Type B pancreatic cell (in vitro differentiated cells): ENCODE measurements around the gene MPP4. TPM values are rescaled to one million over a fixed set of nuclear protein-coding genes. Genes with fewer than 3 reads are reported as not detected.
A peak's percentile ranks its signal among the peaks of the same experiment; 100 is the strongest.

Experiments
- DNase-seq: peaks from one replicate; pipeline ENCODE4 v3.0.0; 2021; ENCODE audit warnings: mixed read lengths; ENCODE audit not compliant: unreplicated experiment; ENCODE audit errors: extremely low spot score
- H3K27ac Mint-ChIP-seq: 2 replicates; pipeline ENCODE4 v1.8.0; 2021; ENCODE audit warnings: mild to moderate bottlenecking, mixed read lengths
- H3K27me3 Mint-ChIP-seq: 2 replicates; pipeline ENCODE4 v1.8.0; 2021; ENCODE audit warnings: mixed read lengths
- H3K36me3 Mint-ChIP-seq: 2 replicates; pipeline ENCODE4 v1.8.0; 2021; ENCODE audit warnings: mixed read lengths
- H3K4me1 Mint-ChIP-seq: one replicate; pipeline ENCODE4 v1.8.0; 2021; ENCODE audit warnings: mixed read lengths; ENCODE audit not compliant: unreplicated experiment
- H3K4me3 Mint-ChIP-seq: 2 replicates; pipeline ENCODE4 v1.8.0; 2021; ENCODE audit warnings: mild to moderate bottlenecking, mixed read lengths
- H3K9me3 Mint-ChIP-seq: 2 replicates; pipeline ENCODE4 v1.8.0; 2021; ENCODE audit warnings: mixed read lengths
- long read RNA-seq: library from polyadenylated mRNA; unstranded; transcript quantifications from one replicate; pipeline ENCODE4 v2.0.0, GENCODE V29; 2020
- total RNA-seq: library from RNA; stranded (reverse); gene quantifications from 2 replicates; pipeline ENCODE4 v1.2.1, GENCODE V29; 2021; ENCODE audit warnings: low replicate concordance
- TF ChIP-seq, protein P1 (sequence below): fragments of 200-600 bp; sonication (generic); conservative IDR thresholded peaks from 2 replicates; pipeline ENCODE4 v1.5.0; 2021; ENCODE audit warnings: antibody characterized with exemption, mild to moderate bottlenecking

MPP4 gene
- total RNA-seq: 0.46 TPM in 1 of 2 replicates, not detected in the other
- long read RNA-seq: 0 reads

- H3K27me3 Mint-ChIP-seq: no peaks in the 10 kb centered on the region
- H3K27ac Mint-ChIP-seq: peak within 1 kb of the TSS; percentile 18
- peak within 1 kb of the TSS; percentile 12 for H3K4me3 Mint-ChIP-seq
- H3K9me3 Mint-ChIP-seq: no peaks in the 10 kb centered on the region
- H3K4me1 Mint-ChIP-seq: peaks cover 39% of the 10 kb centered on the region
- TF ChIP-seq, protein P1, sequence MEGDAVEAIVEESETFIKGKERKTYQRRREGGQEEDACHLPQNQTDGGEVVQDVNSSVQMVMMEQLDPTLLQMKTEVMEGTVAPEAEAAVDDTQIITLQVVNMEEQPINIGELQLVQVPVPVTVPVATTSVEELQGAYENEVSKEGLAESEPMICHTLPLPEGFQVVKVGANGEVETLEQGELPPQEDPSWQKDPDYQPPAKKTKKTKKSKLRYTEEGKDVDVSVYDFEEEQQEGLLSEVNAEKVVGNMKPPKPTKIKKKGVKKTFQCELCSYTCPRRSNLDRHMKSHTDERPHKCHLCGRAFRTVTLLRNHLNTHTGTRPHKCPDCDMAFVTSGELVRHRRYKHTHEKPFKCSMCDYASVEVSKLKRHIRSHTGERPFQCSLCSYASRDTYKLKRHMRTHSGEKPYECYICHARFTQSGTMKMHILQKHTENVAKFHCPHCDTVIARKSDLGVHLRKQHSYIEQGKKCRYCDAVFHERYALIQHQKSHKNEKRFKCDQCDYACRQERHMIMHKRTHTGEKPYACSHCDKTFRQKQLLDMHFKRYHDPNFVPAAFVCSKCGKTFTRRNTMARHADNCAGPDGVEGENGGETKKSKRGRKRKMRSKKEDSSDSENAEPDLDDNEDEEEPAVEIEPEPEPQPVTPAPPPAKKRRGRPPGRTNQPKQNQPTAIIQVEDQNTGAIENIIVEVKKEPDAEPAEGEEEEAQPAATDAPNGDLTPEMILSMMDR: no peak
- peaks cover 23% of the 10 kb centered on the region for H3K36me3 Mint-ChIP-seq
- DNase-seq: no peak
Measured at GRCh38 chr2:201698588-201699226, at the start of gene MPP4. TSS of gene MPP4 (minus strand) at chr2:201698644. CDS start at chr2:201693954, 4,690 bp downstream.

DNA sequence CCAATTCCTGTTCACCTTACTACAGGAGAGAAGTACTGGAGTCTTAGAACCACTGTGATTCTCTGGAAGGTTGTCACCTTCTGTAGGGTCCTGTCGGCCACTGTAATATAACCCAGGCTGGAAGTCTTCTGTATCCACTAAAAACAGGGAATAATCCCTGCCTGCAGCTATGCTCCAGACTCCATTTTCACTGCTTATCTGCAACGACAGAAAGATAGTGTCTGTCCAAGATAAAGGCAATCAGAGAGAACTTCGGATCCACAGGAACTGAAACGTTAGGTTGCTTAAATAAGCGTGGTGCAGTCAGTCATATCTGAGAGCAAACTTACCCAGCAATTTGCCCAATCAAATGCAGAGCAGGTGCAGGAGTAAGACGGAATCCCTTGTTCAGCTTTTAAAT lies 48.1 kb upstream of the MPP4 start:
- Mint-ChIP-seq H3K4me3 (no peak overlapping the region), H3K4me1 (no peaks in the 10 kb centered on the region), H3K27ac (no peak overlapping the region), H3K9me3 (no peaks in the 10 kb centered on the region), H3K36me3 (peaks cover 11% of the 10 kb centered on the region), H3K27me3 (no peaks in the 10 kb centered on the region)
- no peak for DNase-seq
- TF ChIP-seq, protein P1: no peak

DNA sequence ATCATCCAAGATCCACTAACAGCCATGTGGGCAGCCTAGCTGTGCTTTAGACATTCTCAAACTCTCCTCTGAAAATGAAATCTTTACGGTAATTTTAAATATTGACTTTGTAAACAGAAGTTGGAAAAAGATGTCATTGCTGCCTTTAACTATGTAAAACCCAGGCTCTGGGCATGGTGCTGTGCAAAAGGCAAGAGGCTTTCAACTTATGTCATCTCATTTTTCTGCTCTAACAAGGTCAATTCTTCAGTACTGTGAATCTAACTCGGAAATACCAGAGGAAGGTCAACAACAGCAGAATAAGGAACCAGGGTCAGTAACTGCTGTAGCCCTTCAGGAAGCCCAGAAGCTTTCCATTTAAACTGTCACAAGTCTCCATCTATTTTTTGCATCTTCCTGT lies 37.0 kb upstream of the MPP4 start:
- Mint-ChIP-seq H3K27ac (no peak overlapping the region), H3K4me1 (no peaks in the 10 kb centered on the region), H3K4me3 (no peak overlapping the region), H3K9me3 (no peaks in the 10 kb centered on the region), H3K36me3 (peaks cover 39% of the 10 kb centered on the region), H3K27me3 (no peaks in the 10 kb centered on the region)
- TF ChIP-seq, protein P1: no peak
- no peak for DNase-seq

GRCh38 chr2:201734111-201734510 lies 35.7 kb upstream of the MPP4 start:
- peaks cover 41% of the 10 kb centered on the region for H3K36me3 Mint-ChIP-seq
- no peaks in the 10 kb centered on the region for H3K27me3 Mint-ChIP-seq
- TF ChIP-seq, protein P1: no peak
- peaks cover 2% of the 10 kb centered on the region for H3K4me1 Mint-ChIP-seq
- H3K4me3 Mint-ChIP-seq: no peak overlapping the region
- DNase-seq: no peak
- no peak overlapping the region for H3K27ac Mint-ChIP-seq
- H3K9me3 Mint-ChIP-seq: no peaks in the 10 kb centered on the region

DNA sequence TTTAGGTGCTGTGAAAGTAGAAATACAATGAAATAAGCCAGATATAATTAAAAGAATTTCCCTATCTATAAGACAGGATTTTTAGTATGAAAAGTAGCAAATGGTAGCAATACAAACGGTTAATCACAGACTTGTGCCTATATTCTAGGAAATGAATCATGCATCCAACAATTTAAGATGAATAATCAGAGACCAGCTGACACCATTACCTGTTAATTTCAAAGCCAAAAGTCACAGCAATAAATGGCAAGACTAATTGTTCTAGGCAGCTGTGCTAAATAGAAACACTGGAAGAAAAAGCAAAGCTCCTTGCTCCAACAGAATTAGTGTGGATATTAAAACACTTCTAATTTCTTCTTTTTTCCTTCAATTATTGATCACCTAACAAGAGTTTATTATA lies 35.1 kb upstream of the MPP4 start:
- no peak overlapping the region for H3K27ac Mint-ChIP-seq
- TF ChIP-seq, protein P1: no peak
- peaks cover 43% of the 10 kb centered on the region for H3K36me3 Mint-ChIP-seq
- no peaks in the 10 kb centered on the region for H3K27me3 Mint-ChIP-seq
- DNase-seq: no peak
- no peaks in the 10 kb centered on the region for H3K9me3 Mint-ChIP-seq
- H3K4me1 Mint-ChIP-seq: peaks cover 6% of the 10 kb centered on the region
- H3K4me3 Mint-ChIP-seq: no peak overlapping the region
